HCT116 (cell line): Measurements from ENCODE around the gene LRRC4B. TPM values are rescaled to one million over a fixed set of nuclear protein-coding genes. Genes with fewer than 3 reads are reported as not detected.

ENCODE experiments used
- ATAC-seq: fragments of 200-7000 bp; cut with Tn5 transposase; 2 replicates; pipeline ENCODE4 v1.9.1; 2020; ENCODE audit warnings: mild to moderate bottlenecking, moderate library complexity
- BruUV-seq: library from RNA; stranded (reverse); fragments of 400-500 nt; replicated peaks from 2 replicates; lab custom pipeline; 2021; lab: Mats Ljungman, UMichigan
- CTCF ChIA-PET: fragments of 300-600 bp; sonication (Branson Sonifier 250); formaldehyde crosslinking; loops from one replicate; lab custom pipeline; 2021; ENCODE audit warnings: antibody characterized with exemption; lab: Charles Lee
- POLR2A ChIA-PET: fragments of 300-600, 350-600 bp; sonication (Branson Sonifier 250); formaldehyde crosslinking; loops from one replicate; lab custom pipeline; 2021; ENCODE audit warnings: antibody characterized with exemption; lab: Charles Lee
- RAD21 ChIA-PET, 2 experiments: fragments of 300-600 bp; sonication (Branson Sonifier 250); formaldehyde crosslinking; loops; one replicate each; lab custom pipeline; 2023; ENCODE audit warnings: low total read pairs in 2 of 2; ENCODE audit not compliant: uncharacterized antibody in 2 of 2, unreplicated experiment in 2 of 2, low non-redundant PET in 1 of 2; lab: Charles Lee
- DNase-seq: peaks from one replicate; pipeline ENCODE4 v3.0.0-alpha.2; 2010; ENCODE audit warnings: low read depth, low spot score
- H2AFZ ChIP-seq: fragments of 200-600 bp; shearing (Covaris generic), sonication (generic); 2 replicates; pipeline ENCODE4 v1.6.1; 2017; ENCODE audit warnings: low read depth, mixed run types, mixed read lengths, antibody characterized with exemption, low read length; ENCODE audit not compliant: poor library complexity, severe bottlenecking
- H3K27ac ChIP-seq: 2 replicates; pipeline ENCODE4 v1.5.1; 2012; ENCODE audit warnings: low read depth, low read length
- H3K27me3 ChIP-seq: fragments of 200-600 bp; sonication (generic); 2 replicates; pipeline ENCODE4 v1.6.1; 2016; ENCODE audit warnings: mixed run types, low read length, mixed read lengths; ENCODE audit not compliant: insufficient read depth
- H3K36me3 ChIP-seq, 2 experiments: fragments of 200-500 bp in 1 of 2; fragments of 200-600 bp in 1 of 2; sonication (Bioruptor generic) in 1 of 2; sonication (generic) in 1 of 2; 2 replicates each; pipeline versions ENCODE4 v1.5.1 to v1.6.1; 2014 to 2016; ENCODE audit warnings: low read length in 2 of 2, inconsistent platforms in 1 of 2, mixed read lengths in 1 of 2, mixed run types in 1 of 2; ENCODE audit not compliant: insufficient read depth in 2 of 2, control insufficient read depth in 1 of 2
- H3K4me1 ChIP-seq, 2 experiments: fragments of 200-600 bp in 1 of 2; sonication (generic) in 1 of 2; 2 replicates each; pipeline versions ENCODE4 v1.5.1 to v1.6.1; 2012 to 2017; ENCODE audit warnings: low read length in 2 of 2, inconsistent platforms in 1 of 2, mild to moderate bottlenecking in 1 of 2, mixed read lengths in 1 of 2, mixed run types in 1 of 2, moderate library complexity in 1 of 2; ENCODE audit not compliant: insufficient read depth in 2 of 2, control insufficient read depth in 1 of 2
- H3K4me2 ChIP-seq: fragments of 200-600 bp; sonication (generic); 2 replicates; pipeline ENCODE4 v1.6.1; 2017; ENCODE audit warnings: mixed run types, low read length, mixed read lengths
- H3K4me3 ChIP-seq, 2 experiments: fragments of 200-600 bp in 1 of 2; sonication (generic) in 1 of 2; replicated peaks in 1 of 2; 2 replicates each; pipeline ENCODE4 v1.5.1; 2011 to 2016; ENCODE audit warnings: low read length in 2 of 2, control low read depth in 1 of 2, low read depth in 1 of 2, mild to moderate bottlenecking in 1 of 2, mixed read lengths in 1 of 2, mixed run types in 1 of 2
- H3K79me2 ChIP-seq: fragments of 200-600 bp; sonication (generic); 2 replicates; pipeline ENCODE4 v1.6.1; 2017; ENCODE audit warnings: mild to moderate bottlenecking, mixed run types, low read length, moderate library complexity, mixed read lengths; ENCODE audit not compliant: insufficient read depth
- H3K9ac ChIP-seq: fragments of 200-600 bp; sonication (generic); 2 replicates; pipeline ENCODE4 v1.6.1; 2016; ENCODE audit warnings: low read length, mixed read lengths
- H3K9me2 ChIP-seq: fragments of 200-600 bp; sonication (generic), shearing (Covaris generic); 2 replicates; pipeline ENCODE4 v1.6.1; 2017; ENCODE audit warnings: mixed run types, mild to moderate bottlenecking, moderate library complexity; ENCODE audit not compliant: insufficient read depth
- H3K9me3 ChIP-seq, 2 experiments: fragments of 200-500 bp in 1 of 2; fragments of 200-600 bp in 1 of 2; sonication (Bioruptor generic) in 1 of 2; sonication (generic) in 1 of 2; 2 replicates each; pipeline ENCODE4 v1.6.1; 2014 to 2017; ENCODE audit warnings: low read length in 2 of 2, mixed read lengths in 2 of 2, inconsistent platforms in 1 of 2, low read depth in 1 of 2, mild to moderate bottlenecking in 1 of 2, mixed run types in 1 of 2, moderate library complexity in 1 of 2; ENCODE audit not compliant: control insufficient read depth in 1 of 2, insufficient read depth in 1 of 2
- H4K20me1 ChIP-seq: fragments of 200-600 bp; sonication (generic), shearing (Covaris generic); 2 replicates; pipeline ENCODE4 v1.6.1; 2017; ENCODE audit warnings: mixed run types, mild to moderate bottlenecking, moderate library complexity; ENCODE audit not compliant: insufficient read depth
- FOSL1 ChIP-seq: IDR thresholded peaks from 2 replicates; pipeline ENCODE4 v1.6.1; 2012; ENCODE audit warnings: low read depth
- POLR2A ChIP-seq: IDR thresholded peaks from 2 replicates; pipeline ENCODE4 v1.7.0; 2011; ENCODE audit warnings: borderline replicate concordance; ENCODE audit not compliant: insufficient read depth, insufficient read length; ENCODE audit errors: extremely low read depth
- SIN3A ChIP-seq: IDR thresholded peaks from 2 replicates; pipeline ENCODE4 v1.6.1; 2012; ENCODE audit warnings: low read depth
- SP1 ChIP-seq: IDR thresholded peaks from 2 replicates; pipeline ENCODE4 v1.6.1; 2012; ENCODE audit warnings: low read depth
- SRF ChIP-seq: IDR thresholded peaks from 2 replicates; pipeline ENCODE4 v1.6.1; 2012; ENCODE audit warnings: low read depth
- ZBTB33 ChIP-seq: IDR thresholded peaks from 2 replicates; pipeline ENCODE4 v1.6.1; 2011; ENCODE audit warnings: mild to moderate bottlenecking, low read length, moderate library complexity; ENCODE audit not compliant: insufficient replicate concordance; ENCODE audit errors: extremely low read depth
- intact Hi-C: fragments of 100-400 bp; cut with micrococcal nuclease; formaldehyde crosslinking; loops from 2 replicates; pipeline ENCODE4 v1.10.0; 2022
- total RNA-seq: library from RNA; stranded (reverse); gene quantifications from one replicate; pipeline ENCODE4 v1.2.1, GENCODE V29; 2021; ENCODE audit not compliant: unreplicated experiment

Gene LRRC4B
- total RNA-seq, 1 experiment from 2014 or later = 0.89 TPM

DNA sequence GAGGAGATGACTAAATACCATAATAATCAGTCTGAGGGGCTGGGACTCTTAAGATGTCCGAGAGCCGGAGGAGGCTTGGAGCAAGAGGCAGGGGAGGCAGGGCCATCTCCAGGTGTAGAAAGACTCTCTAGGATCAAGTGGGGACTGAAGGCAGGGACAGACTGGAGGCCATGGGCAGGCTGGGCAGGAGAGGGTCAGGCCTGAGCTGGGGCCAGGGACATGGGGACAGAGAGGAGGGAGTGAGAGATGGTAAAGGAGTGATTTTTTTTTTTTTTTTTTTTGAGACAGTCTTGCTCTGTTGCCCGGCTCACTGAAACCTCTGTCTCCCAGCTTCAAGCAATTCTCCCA, 59.4 kb downstream of the LRRC4B start:
- peaks cover 8% of the 10 kb centered on the region; the same call in 1 of the 2 replicates for H3K79me2 ChIP-seq
- H4K20me1 ChIP-seq = no peaks in the 10 kb centered on the region
- H3K27me3 ChIP-seq = no peaks in the 10 kb centered on the region
- DNase-seq (no peak), ATAC-seq (no peak)
- H3K9ac ChIP-seq = no peak overlapping the region
- no peaks in the 10 kb centered on the region for H3K9me2 ChIP-seq
- TF ChIP-seq SIN3A = no peak
- TF ChIP-seq, all 23 proteins: peak for 0
- ChIA-PET POLR2A (interaction anchor here (0.6 kb wide), 1 partner anchor 484 kb away, joined by 3 read pairs; no protein-coding TSS in a partner anchor), RAD21 (no interaction called here), CTCF (no interaction called here)
- no TSS peak for BruUV-seq
- no peak overlapping the region for H2AFZ ChIP-seq
- intact Hi-C loops = no loop called here
- H3K4me2 ChIP-seq = no peak overlapping the region
- H3K9me3 ChIP-seq = no peaks in the 10 kb centered on the region
- H3K4me1 ChIP-seq = peaks cover 3 to 15% of the 10 kb centered on the region in 2 experiments; a peak in 3 of 4 replicates
- H3K27ac ChIP-seq = no peak overlapping the region
- no peaks in the 10 kb centered on the region; a peak in 1 of 4 replicates for H3K36me3 ChIP-seq
- no peak overlapping the region for H3K4me3 ChIP-seq

DNA sequence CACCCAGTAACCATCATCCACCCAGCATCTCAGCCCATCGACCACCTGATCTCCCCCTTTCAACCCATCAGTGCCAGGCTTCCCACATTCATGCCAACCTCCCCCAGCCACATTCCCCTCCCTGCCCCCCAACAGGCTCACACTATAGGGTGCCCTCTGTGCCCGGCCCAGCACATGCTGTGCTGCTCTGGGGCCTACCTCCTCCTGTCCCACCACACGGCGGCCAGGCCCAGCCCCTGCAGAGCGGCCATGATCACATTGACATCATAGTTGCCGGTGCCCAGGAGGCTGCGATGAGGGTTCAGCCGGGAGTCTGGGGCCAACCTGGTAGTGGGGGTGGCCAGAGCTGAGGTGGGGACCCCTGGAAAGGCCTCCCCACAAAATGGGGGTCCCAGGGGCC, 60.9 kb downstream of the LRRC4B start:
- no peak overlapping the region for H3K27ac ChIP-seq
- H3K9ac ChIP-seq = no peak overlapping the region
- H3K4me1 ChIP-seq = peaks cover 3 to 15% of the 10 kb centered on the region in 2 experiments; a peak in 3 of 4 replicates
- RAD21 ChIA-PET = no interaction called here
- POLR2A ChIA-PET = no interaction called here
- H4K20me1 ChIP-seq = no peaks in the 10 kb centered on the region
- H3K36me3 ChIP-seq = no peaks in the 10 kb centered on the region; a peak in 1 of 4 replicates
- no peak overlapping the region for H2AFZ ChIP-seq
- BruUV-seq = no TSS peak
- intact Hi-C loops = no loop called here
- TF ChIP-seq SIN3A = 0 out of 2 replicates have a peak, but pooled peaks have one; percentile 21
- no peak for TF ChIP-seq SRF
- no peak for TF ChIP-seq ZBTB33
- no peak for TF ChIP-seq FOSL1
- TF ChIP-seq SP1 = no peak
- no peak for TF ChIP-seq POLR2A
- H3K27me3 ChIP-seq = no peaks in the 10 kb centered on the region
- no peaks in the 10 kb centered on the region for H3K9me3 ChIP-seq
- no peak overlapping the region for H3K4me3 ChIP-seq
- no peak for ATAC-seq
- H3K79me2 ChIP-seq = peaks cover 8% of the 10 kb centered on the region; the same call in 1 of the 2 replicates
- H3K9me2 ChIP-seq = no peaks in the 10 kb centered on the region
- H3K4me2 ChIP-seq = no peak overlapping the region
- no peak for DNase-seq
- CTCF ChIA-PET = no interaction called here
